H1 (cell line): ENCODE data around the gene C3orf38. TPM values are rescaled to one million over a fixed set of nuclear protein-coding genes. Genes with fewer than 3 reads are reported as not detected.

Experiments
- ATF3 ChIP-seq: IDR thresholded peaks from 2 replicates; pipeline ENCODE4 v1.6.1; 2011; ENCODE audit warnings: low read depth, mild to moderate bottlenecking, low read length; ENCODE audit not compliant: insufficient read depth
- CEBPB ChIP-seq: IDR thresholded peaks from 2 replicates; pipeline ENCODE4 v1.6.1; 2012; ENCODE audit warnings: low read depth, low read length
- CHD7 ChIP-seq: fragments of 300-600 bp; sonication (generic); IDR thresholded peaks from 2 replicates; pipeline ENCODE4 v1.7.1; 2012; ENCODE audit warnings: low read length, moderate library complexity, mild to moderate bottlenecking, inconsistent platforms; ENCODE audit not compliant: insufficient replicate concordance
- HDAC2 ChIP-seq, 2 experiments: fragments of 300-600 bp in 1 of 2; sonication (generic) in 1 of 2; IDR thresholded peaks; 2 replicates each; pipeline ENCODE4 v1.6.1; 2011 to 2012; ENCODE audit warnings: low read depth in 2 of 2, low read length in 2 of 2, mild to moderate bottlenecking in 2 of 2, moderate library complexity in 2 of 2, borderline replicate concordance in 1 of 2, inconsistent platforms in 1 of 2
- JUN ChIP-seq: IDR thresholded peaks from 2 replicates; pipeline ENCODE4 v1.6.1; 2011; ENCODE audit warnings: low read depth, mild to moderate bottlenecking, improper control_type of control experiment, low read length
- PHF8 ChIP-seq: fragments of 200-600 bp; sonication (generic); conservative IDR thresholded peaks from 2 replicates; pipeline ENCODE4 v1.7.1; 2012; ENCODE audit warnings: low read depth, mild to moderate bottlenecking, inconsistent platforms, low read length, moderate library complexity
- POU5F1 ChIP-seq: IDR thresholded peaks from 2 replicates; pipeline ENCODE4 v1.6.1; 2011; ENCODE audit warnings: low read depth, mild to moderate bottlenecking, low read length, moderate library complexity
- SIX5 ChIP-seq: IDR thresholded peaks from 2 replicates; pipeline ENCODE4 v1.6.1; 2011; ENCODE audit warnings: mild to moderate bottlenecking, low read depth, low read length
- ZNF274 ChIP-seq: IDR thresholded peaks from 2 replicates; pipeline ENCODE4 v1.7.0; 2012; ENCODE audit warnings: low read length, borderline replicate concordance; ENCODE audit errors: extremely low read depth
- polyA plus RNA-seq, 7 experiments: library from polyadenylated mRNA; depleted of rRNA in 3 of 7; stranded (reverse) in 5 of 7; unstranded in 2 of 7; fragments of >200 nt in 5 of 7; fragments of 200-250 nt in 2 of 7; gene quantifications; 1 replicate in 5 of 7; 2 replicates in 1 of 7; 4 replicates in 1 of 7; pipeline versions ENCODE4 v1.2.1 to v1.2.3, GENCODE V29; 2011 to 2013; ENCODE audit warnings: missing spikeins in 2 of 7, mixed read lengths in 2 of 7
- total RNA-seq: library from RNA; stranded (reverse); fragmentation: NEBNext Ultra II Directional; extraction: Animal tissue kit (Norgen Biotek cat#: 25700); gene quantifications from 2 replicates; pipeline ENCODE4 v1.2.1, GENCODE V29; 2021

Gene C3orf38
- total and polyA plus RNA-seq, 2 of the 8 experiments (the other 6 are each of a cell fraction or from before 2014, with no cell fraction given), result 8.6 to 32.1 TPM

- TF ChIP-seq CHD7 (no peak), PHF8 (peak; percentile 88), HDAC2 (IDR thresholded peaks at IDR 0.05; ENCODE audit: borderline replicate concordance in 1 of 2, low read depth in 2 of 2, low read length in 2 of 2) (0 out of 4 replicates have a peak, but pooled peaks of 1 of the 2 experiments have one; percentile 55), ZNF274 (no peak), SIX5 (peak; percentile 23; the same call in 1 of the 2 replicates), JUN (no peak), POU5F1 (no peak), ATF3 (no peak), CEBPB (no peak)
Measured at GRCh38 chr3:88149509-88150362, at the start of gene C3orf38 (continued).
